ENCODE results near the gene C12orf56.
"Not testable (repeated sequence)": the region's sequence is repeated elsewhere in the genome, so short reads cannot be mapped to it uniquely, and the experiment has no call there.

C12orf56 gene

GRCh38 chr12:64385019-64385418 is 5.5 kb downstream of the C12orf56 start:
- H3K4me3 ChIP-seq (ENCODE audit: low read length) = no peak overlapping the region
- H3K36me3 ChIP-seq (ENCODE audit: insufficient read depth, low read length) = no peaks in the 10 kb centered on the region
- 98% methylated on average over 3 of the region's 3 CpGs for WGBS
- no peaks in the 10 kb centered on the region for H3K4me1 ChIP-seq (ENCODE audit: insufficient read depth, low read length)
- H3K27ac ChIP-seq (ENCODE audit: low read depth, low read length) = no peak overlapping the region
- H3K9ac ChIP-seq (ENCODE audit: low read depth, low read length) = no peak overlapping the region
- peaks cover 5% of the 10 kb centered on the region for H3K27me3 ChIP-seq (ENCODE audit: insufficient read depth, low read length)
- H3K9me3 ChIP-seq (ENCODE audit: insufficient read depth, low read depth, low read length) = no peaks in the 10 kb centered on the region

DNA sequence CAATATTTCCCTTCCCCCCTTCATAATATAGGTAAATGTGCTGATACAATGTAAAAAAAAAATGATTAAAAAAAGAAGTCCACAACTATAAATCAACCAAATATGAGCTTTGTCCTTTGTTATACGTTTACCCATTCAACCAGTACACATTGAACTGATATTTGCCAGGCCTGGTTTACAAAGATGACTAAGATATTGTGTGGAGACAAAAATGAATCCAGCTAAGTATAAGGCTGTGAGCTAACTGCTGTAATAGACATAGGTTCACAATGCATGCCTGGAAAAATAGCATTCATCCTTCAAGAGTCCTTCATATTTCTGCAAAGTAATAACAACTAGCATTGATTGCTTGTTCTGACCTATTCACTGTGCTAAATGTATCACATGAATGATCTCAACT is 6.9 kb downstream of the C12orf56 start:
- Histone ChIP-seq H3K27ac (ENCODE audit: low read depth, low read length) (no peak overlapping the region), H3K9ac (ENCODE audit: low read depth, low read length) (no peak overlapping the region), H3K4me3 (ENCODE audit: low read length) (no peak overlapping the region), H3K36me3 (ENCODE audit: insufficient read depth, low read length) (no peaks in the 10 kb centered on the region), H3K4me1 (ENCODE audit: insufficient read depth, low read length) (no peaks in the 10 kb centered on the region), H3K9me3 (ENCODE audit: insufficient read depth, low read depth, low read length) (no peaks in the 10 kb centered on the region), H3K27me3 (ENCODE audit: insufficient read depth, low read length) (no peaks in the 10 kb centered on the region)
- no CpG with 5 or more reads among the region's 1 CpG for WGBS

DNA sequence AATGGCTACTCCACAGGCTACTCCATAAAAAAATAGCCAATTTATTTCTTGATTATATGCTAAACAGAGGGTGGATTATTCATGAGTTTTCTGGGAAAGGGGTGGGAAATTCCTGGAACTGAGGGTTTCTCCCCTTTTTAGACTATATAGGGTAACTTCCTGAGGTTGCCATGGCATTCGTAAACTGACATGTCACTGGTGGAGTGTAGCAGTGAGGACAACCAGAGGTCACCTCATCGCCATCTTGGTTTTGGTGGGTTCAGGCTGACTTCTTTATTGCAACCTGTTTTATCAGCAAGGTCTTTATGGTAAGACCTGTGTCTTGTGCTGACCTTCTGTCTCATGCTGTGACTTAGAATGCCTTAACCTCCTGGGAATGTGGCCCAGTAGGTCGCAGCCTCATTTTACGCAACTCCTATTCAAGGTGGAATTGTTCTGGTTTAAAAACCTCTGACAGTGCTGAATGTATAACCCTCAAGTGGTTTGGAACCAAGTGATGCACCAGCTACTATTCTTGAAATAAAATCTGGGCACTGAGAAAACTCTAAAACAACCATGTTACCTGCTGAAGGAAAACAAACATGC is 27.7 kb downstream of the C12orf56 start:
- Histone ChIP-seq H3K9ac (ENCODE audit: low read depth, low read length) (no peak overlapping the region), H3K36me3 (ENCODE audit: insufficient read depth, low read length) (no peaks in the 10 kb centered on the region), H3K9me3 (ENCODE audit: insufficient read depth, low read depth, low read length) (no peaks in the 10 kb centered on the region), H3K4me3 (ENCODE audit: low read length) (no peak overlapping the region), H3K27ac (ENCODE audit: low read depth, low read length) (no peak overlapping the region), H3K4me1 (ENCODE audit: insufficient read depth, low read length) (0 out of 2 replicates have a peak, but pooled peaks cover 8% of the 10 kb centered on the region), H3K27me3 (ENCODE audit: insufficient read depth, low read length) (no peaks in the 10 kb centered on the region)
- 96% methylated on average over 4 of the region's 4 CpGs for WGBS

- not testable (repeated sequence) for H3K9ac ChIP-seq (ENCODE audit: low read depth, low read length); H3K4me3 ChIP-seq (ENCODE audit: low read length); H3K4me1 ChIP-seq (ENCODE audit: insufficient read depth, low read length); H3K36me3 ChIP-seq (ENCODE audit: insufficient read depth, low read length); H3K27ac ChIP-seq (ENCODE audit: low read depth, low read length); H3K27me3 ChIP-seq (ENCODE audit: insufficient read depth, low read length); H3K9me3 ChIP-seq (ENCODE audit: insufficient read depth, low read depth, low read length)
- 88% methylated on average over 1 of the region's 3 CpGs for whole genome bisulfite sequencing
Measured at GRCh38 chr12:64361173-64361572, 29.4 kb downstream of the C12orf56 start.

GRCh38 chr12:64356209-64356608 is 34.3 kb downstream of the C12orf56 start:
- 87% methylated on average over 2 of the region's 2 CpGs for WGBS
- H3K27me3 ChIP-seq (ENCODE audit: insufficient read depth, low read length); H3K9ac ChIP-seq (ENCODE audit: low read depth, low read length); H3K36me3 ChIP-seq (ENCODE audit: insufficient read depth, low read length); H3K27ac ChIP-seq (ENCODE audit: low read depth, low read length); H3K4me1 ChIP-seq (ENCODE audit: insufficient read depth, low read length); H3K4me3 ChIP-seq (ENCODE audit: low read length): not testable (repeated sequence)
- H3K9me3 ChIP-seq (ENCODE audit: insufficient read depth, low read depth, low read length) = peaks cover 23% of the 10 kb centered on the region

DNA sequence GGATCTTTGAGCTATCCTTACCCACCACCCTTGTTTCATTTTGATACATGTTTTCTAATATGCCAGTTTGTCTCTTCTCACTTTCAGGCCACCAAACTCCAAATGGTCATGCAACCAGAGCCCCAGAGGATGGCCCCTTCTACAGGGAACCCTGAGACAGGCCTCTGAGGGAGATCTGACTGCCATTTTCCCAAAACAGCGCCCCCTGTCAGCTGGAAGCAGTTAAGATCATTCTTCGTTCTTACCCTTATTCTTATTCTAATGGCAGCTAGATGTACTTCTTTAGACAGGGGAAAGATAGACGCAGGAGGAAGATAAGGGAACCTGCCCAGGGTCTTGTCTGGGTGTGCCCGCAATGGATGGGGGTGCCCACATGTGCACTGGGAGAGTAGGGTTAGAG is 38.4 kb downstream of the C12orf56 start:
- Histone ChIP-seq H3K9me3 (ENCODE audit: insufficient read depth, low read depth, low read length) (peaks cover 37% of the 10 kb centered on the region), H3K9ac (ENCODE audit: low read depth, low read length) (no peak overlapping the region), H3K36me3 (ENCODE audit: insufficient read depth, low read length) (no peaks in the 10 kb centered on the region), H3K27me3 (ENCODE audit: insufficient read depth, low read length) (no peaks in the 10 kb centered on the region), H3K4me1 (ENCODE audit: insufficient read depth, low read length) (no peaks in the 10 kb centered on the region), H3K27ac (ENCODE audit: low read depth, low read length) (no peak overlapping the region), H3K4me3 (ENCODE audit: low read length) (no peak overlapping the region)
- WGBS = 89% methylated on average over 4 of the region's 4 CpGs

DNA sequence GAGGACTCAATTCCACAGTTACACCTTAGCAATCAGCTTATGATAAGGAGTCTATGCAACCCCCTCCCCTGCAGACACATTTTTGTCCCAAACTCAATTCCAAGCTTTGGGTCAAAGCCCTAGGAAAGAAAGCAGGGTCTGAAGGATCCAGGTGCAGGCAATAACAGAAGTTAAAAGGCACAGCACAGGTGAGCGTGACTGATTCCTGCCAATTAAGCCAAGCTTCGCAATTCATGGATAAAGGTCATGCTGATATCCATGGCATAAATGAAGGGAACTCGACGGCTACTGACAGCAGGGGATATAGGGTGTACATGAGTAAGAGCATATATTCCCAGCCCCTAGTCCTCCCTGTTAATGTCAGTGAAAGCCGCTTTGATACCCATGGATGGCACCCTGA is 39.3 kb downstream of the C12orf56 start:
- WGBS = 95% methylated on average over 5 of the region's 5 CpGs
- H3K27ac ChIP-seq (ENCODE audit: low read depth, low read length) = no peak overlapping the region
- no peaks in the 10 kb centered on the region for H3K36me3 ChIP-seq (ENCODE audit: insufficient read depth, low read length)
- H3K4me3 ChIP-seq (ENCODE audit: low read length) = no peak overlapping the region
- no peak overlapping the region for H3K9ac ChIP-seq (ENCODE audit: low read depth, low read length)
- peaks cover 30% of the 10 kb centered on the region for H3K9me3 ChIP-seq (ENCODE audit: insufficient read depth, low read depth, low read length)
- H3K4me1 ChIP-seq (ENCODE audit: insufficient read depth, low read length) = no peaks in the 10 kb centered on the region
- H3K27me3 ChIP-seq (ENCODE audit: insufficient read depth, low read length) = no peaks in the 10 kb centered on the region

DNA sequence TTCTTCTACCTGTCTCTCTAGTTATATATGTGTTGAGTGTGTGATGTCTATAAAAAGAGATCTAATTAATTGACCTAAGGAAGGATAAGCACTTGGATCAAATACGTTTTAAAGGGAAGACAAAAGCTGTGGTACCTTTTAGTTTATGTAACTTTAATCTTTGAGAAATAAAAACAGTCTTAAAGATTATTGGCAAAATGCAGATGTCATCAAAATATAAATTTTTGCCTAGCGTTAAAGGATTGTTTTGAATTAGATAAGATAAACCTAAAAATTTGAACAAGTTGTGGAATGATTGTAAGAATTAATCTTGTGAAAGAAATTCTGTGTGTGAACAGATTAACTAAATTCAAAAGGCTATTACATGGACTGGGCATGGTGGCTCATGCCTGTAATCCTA is 42.9 kb downstream of the C12orf56 start:
- no peaks in the 10 kb centered on the region for H3K36me3 ChIP-seq (ENCODE audit: insufficient read depth, low read length)
- H3K4me1 ChIP-seq (ENCODE audit: insufficient read depth, low read length) = no peaks in the 10 kb centered on the region
- WGBS = 96% methylated on average over 2 of the region's 2 CpGs
- H3K9me3 ChIP-seq (ENCODE audit: insufficient read depth, low read depth, low read length) = peaks cover 18% of the 10 kb centered on the region
- no peak overlapping the region for H3K4me3 ChIP-seq (ENCODE audit: low read length)
- H3K9ac ChIP-seq (ENCODE audit: low read depth, low read length) = no peak overlapping the region
- H3K27ac ChIP-seq (ENCODE audit: low read depth, low read length) = no peak overlapping the region
- no peaks in the 10 kb centered on the region for H3K27me3 ChIP-seq (ENCODE audit: insufficient read depth, low read length)

- peaks cover 11% of the 10 kb centered on the region for H3K9me3 ChIP-seq (ENCODE audit: insufficient read depth, low read depth, low read length)
- not testable (repeated sequence) for H3K36me3 ChIP-seq (ENCODE audit: insufficient read depth, low read length); H3K4me3 ChIP-seq (ENCODE audit: low read length); H3K4me1 ChIP-seq (ENCODE audit: insufficient read depth, low read length); H3K27ac ChIP-seq (ENCODE audit: low read depth, low read length); H3K9ac ChIP-seq (ENCODE audit: low read depth, low read length); H3K27me3 ChIP-seq (ENCODE audit: insufficient read depth, low read length)
- WGBS = 93% methylated on average over 4 of the region's 4 CpGs
Measured at GRCh38 chr12:64344631-64345030, 45.9 kb downstream of the C12orf56 start.

GRCh38 chr12:64340546-64340945 is 50.0 kb downstream of the C12orf56 start:
- not testable (repeated sequence) for H3K4me1 ChIP-seq (ENCODE audit: insufficient read depth, low read length); H3K36me3 ChIP-seq (ENCODE audit: insufficient read depth, low read length); H3K27ac ChIP-seq (ENCODE audit: low read depth, low read length); H3K27me3 ChIP-seq (ENCODE audit: insufficient read depth, low read length); H3K4me3 ChIP-seq (ENCODE audit: low read length); H3K9me3 ChIP-seq (ENCODE audit: insufficient read depth, low read depth, low read length); H3K9ac ChIP-seq (ENCODE audit: low read depth, low read length)
- WGBS = 95% methylated on average over 2 of the region's 2 CpGs

DNA sequence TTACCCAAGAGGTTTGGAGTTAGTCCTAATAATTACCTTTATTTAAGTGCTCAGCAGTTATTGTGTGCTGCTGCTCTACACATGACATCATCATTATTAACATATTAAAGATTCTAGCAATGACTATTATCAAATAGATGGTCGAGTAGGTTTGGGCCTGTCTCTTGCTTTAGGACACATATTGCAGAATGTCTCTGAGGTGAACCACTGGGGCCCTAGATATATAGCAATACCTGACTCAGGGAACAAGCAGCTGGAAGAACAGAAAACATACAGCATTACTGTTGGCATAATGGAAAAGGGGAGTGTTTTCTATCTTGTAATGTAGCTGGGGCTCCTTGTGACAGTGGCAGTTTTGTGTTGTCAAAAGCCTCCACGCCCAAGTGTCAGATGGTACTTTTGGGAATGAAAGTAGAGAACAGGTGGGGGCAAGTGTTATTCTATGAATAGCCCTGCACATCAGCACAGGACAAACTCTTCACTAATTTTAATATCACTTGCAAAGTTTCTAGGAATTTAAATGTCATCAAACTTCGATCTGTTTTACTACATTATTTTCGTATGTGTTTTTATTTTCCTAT is 54.6 kb downstream of the C12orf56 start:
- 94% methylated on average over 4 of the region's 4 CpGs for WGBS
- H3K4me3 ChIP-seq (ENCODE audit: low read length) = no peak overlapping the region
- no peak overlapping the region for H3K27ac ChIP-seq (ENCODE audit: low read depth, low read length)
- H3K4me1 ChIP-seq (ENCODE audit: insufficient read depth, low read length) = no peaks in the 10 kb centered on the region
- no peak overlapping the region for H3K9ac ChIP-seq (ENCODE audit: low read depth, low read length)
- no peaks in the 10 kb centered on the region for H3K9me3 ChIP-seq (ENCODE audit: insufficient read depth, low read depth, low read length)
- no peaks in the 10 kb centered on the region for H3K27me3 ChIP-seq (ENCODE audit: insufficient read depth, low read length)
- H3K36me3 ChIP-seq (ENCODE audit: insufficient read depth, low read length) = no peaks in the 10 kb centered on the region

DNA sequence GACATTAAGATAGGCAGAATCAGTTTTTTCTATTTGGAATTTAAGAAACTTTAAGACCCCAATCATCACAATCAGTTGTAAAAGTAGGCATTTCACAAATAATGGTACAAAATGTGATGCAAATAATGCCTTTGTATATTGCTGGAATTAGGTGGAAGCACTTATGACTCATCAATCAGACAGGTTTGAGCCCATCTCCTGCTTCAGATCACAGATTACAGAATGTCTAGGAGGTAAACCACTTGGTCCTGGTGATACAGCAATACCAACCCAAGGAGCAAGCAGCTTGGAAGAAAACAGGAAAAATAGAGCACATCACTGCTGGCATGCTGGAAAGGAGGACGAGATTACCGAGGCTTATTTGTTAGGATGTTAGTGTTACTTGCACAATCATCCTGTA is 57.6 kb downstream of the C12orf56 start:
- H3K36me3 ChIP-seq (ENCODE audit: insufficient read depth, low read length) = no peaks in the 10 kb centered on the region
- H3K4me1 ChIP-seq (ENCODE audit: insufficient read depth, low read length) = no peaks in the 10 kb centered on the region
- WGBS = 100% methylated on average over 2 of the region's 2 CpGs
- H3K27me3 ChIP-seq (ENCODE audit: insufficient read depth, low read length) = no peaks in the 10 kb centered on the region
- H3K27ac ChIP-seq (ENCODE audit: low read depth, low read length) = no peak overlapping the region
- H3K4me3 ChIP-seq (ENCODE audit: low read length) = no peak overlapping the region
- no peak overlapping the region for H3K9ac ChIP-seq (ENCODE audit: low read depth, low read length)
- no peaks in the 10 kb centered on the region for H3K9me3 ChIP-seq (ENCODE audit: insufficient read depth, low read depth, low read length)

Measured in HUES64 (cell line).